ENCODE data around the gene ST6GALNAC6. TPM values are rescaled to one million over a fixed set of nuclear protein-coding genes. Genes with fewer than 3 reads are reported as not detected.

The ST6GALNAC6 gene
- total and polyA plus RNA-seq, 2 donors (not counting 1 experiment from before 2014, with no cell fraction given), result 68.0 to 126 TPM

DNA sequence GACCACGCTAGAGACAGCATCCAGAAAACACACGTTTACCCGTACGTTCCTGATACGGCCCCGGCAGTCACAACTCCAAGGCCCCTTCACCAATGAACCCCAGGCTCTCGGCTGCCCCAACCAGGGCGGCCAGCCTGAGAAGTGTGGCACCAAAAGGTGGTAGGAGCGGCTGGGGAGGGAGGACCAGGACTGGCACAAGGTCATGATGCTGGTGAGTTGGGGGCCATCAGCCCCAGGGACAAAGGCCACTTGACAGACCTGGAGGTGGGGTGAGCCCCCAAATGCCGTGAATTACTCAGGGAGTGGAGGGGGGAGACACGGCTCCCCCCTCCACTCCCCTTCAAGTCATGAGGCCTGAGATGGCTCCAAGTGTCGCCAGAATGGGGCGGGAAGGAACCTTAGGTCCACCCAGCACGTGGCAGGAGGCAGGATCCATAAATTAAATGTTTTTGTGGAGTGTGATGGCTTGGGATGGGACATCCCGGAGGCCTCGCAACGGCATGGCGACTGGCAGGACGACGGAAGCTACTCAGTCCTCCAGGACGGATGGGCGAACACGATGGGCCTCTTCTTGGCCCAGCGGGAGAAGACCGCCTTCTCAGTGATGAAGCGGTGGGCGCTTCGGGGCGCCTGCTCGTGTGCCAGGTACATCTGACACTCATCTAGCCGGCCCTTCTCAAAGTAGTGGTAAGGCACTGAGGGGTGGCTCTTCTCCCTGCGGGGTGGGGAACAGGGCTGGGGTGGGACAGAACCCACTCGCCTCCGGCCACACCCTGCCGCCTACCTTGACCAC lies 8.7 kb upstream of the ST6GALNAC6 start:
- H3K9me3 ChIP-seq (ENCODE audit: control extremely low read depth in 1 of 3, control insufficient read depth in 2 of 3, insufficient read depth in 1 of 3, low read length in 2 of 3), result no peaks in the 10 kb centered on the region
- WGBS (ENCODE audit: insufficient coverage), result 94% methylated on average over 26 of the region's 35 CpGs
- POLR2A ChIA-PET, result interaction anchor here (0.6 to 12.6 kb wide), 2 partner anchors 7 to 89 kb away, joined by 8 to 228 read pairs; partner anchors contain the start of gene ST6GALNAC4
- TF ChIP-seq EZH2 (IDR thresholded peaks at IDR 0.05; ENCODE audit: borderline replicate concordance, insufficient read depth, low read depth, low read length, poor library complexity, severe bottlenecking), result no peak
- TF ChIP-seq, protein P1, sequence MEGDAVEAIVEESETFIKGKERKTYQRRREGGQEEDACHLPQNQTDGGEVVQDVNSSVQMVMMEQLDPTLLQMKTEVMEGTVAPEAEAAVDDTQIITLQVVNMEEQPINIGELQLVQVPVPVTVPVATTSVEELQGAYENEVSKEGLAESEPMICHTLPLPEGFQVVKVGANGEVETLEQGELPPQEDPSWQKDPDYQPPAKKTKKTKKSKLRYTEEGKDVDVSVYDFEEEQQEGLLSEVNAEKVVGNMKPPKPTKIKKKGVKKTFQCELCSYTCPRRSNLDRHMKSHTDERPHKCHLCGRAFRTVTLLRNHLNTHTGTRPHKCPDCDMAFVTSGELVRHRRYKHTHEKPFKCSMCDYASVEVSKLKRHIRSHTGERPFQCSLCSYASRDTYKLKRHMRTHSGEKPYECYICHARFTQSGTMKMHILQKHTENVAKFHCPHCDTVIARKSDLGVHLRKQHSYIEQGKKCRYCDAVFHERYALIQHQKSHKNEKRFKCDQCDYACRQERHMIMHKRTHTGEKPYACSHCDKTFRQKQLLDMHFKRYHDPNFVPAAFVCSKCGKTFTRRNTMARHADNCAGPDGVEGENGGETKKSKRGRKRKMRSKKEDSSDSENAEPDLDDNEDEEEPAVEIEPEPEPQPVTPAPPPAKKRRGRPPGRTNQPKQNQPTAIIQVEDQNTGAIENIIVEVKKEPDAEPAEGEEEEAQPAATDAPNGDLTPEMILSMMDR (IDR thresholded peaks at IDR 0.05), result no peak
- peaks cover 47 to 79% of the 10 kb centered on the region in 2 donors for H3K4me1 ChIP-seq (ENCODE audit: control insufficient read depth in 2 of 2, insufficient read depth in 2 of 2, low read length in 2 of 2)
- Mint-ChIP-seq H3K4me3 (no peak overlapping the region), H3K9me3 (ENCODE audit: insufficient read depth) (no peaks in the 10 kb centered on the region), H3K27ac (peak overlapping the region; percentile 75), H3K4me1 (peaks cover 70% of the 10 kb centered on the region), H3K27me3 (no peaks in the 10 kb centered on the region)
- no peak overlapping the region for H3K9ac ChIP-seq (ENCODE audit: low read length)
- ATAC-seq (ENCODE audit: low read depth), result no peak
- CTCF ChIA-PET, result interaction anchor here (5.8 kb wide), 1 partner anchor 10 kb away, joined by 81 read pairs; the partner anchor contains the start of gene ST6GALNAC4
- peak; percentile 11 for DNase-seq
- no peak overlapping the region for H2AFZ ChIP-seq (ENCODE audit: insufficient read depth, low read depth, low read length, poor library complexity, severe bottlenecking)
- no peaks in the 10 kb centered on the region for H3K27me3 ChIP-seq (replicated peaks in 1 of 4; ENCODE audit: control extremely low read depth in 1 of 4, control insufficient read depth in 3 of 4, insufficient read depth in 4 of 4, low read length in 3 of 4)
- peaks cover 39% of the 10 kb centered on the region for H3K79me2 ChIP-seq (ENCODE audit: control insufficient read depth, insufficient read depth, low read length)
- H3K36me3 ChIP-seq (replicated peaks in 1 of 2; ENCODE audit: control extremely low read depth in 1 of 2, control insufficient read depth in 1 of 2, extremely low read depth in 1 of 2, insufficient read depth in 2 of 2, low read length in 1 of 2), result peaks cover 0 to 49% of the 10 kb centered on the region in 2 experiments
- H3K4me2 ChIP-seq (replicated peaks; ENCODE audit: low read depth, low read length, poor library complexity, severe bottlenecking), result no peak overlapping the region
- H4K20me1 ChIP-seq (ENCODE audit: control insufficient read depth, insufficient read depth, low read length, poor library complexity, severe bottlenecking), result no peaks in the 10 kb centered on the region
- H3K4me3 ChIP-seq (ENCODE audit: control extremely low read depth in 1 of 5, extremely low read depth in 1 of 5, insufficient read depth in 1 of 5, low read depth in 2 of 5, low read length in 4 of 5), result no peak overlapping the region
- intact Hi-C loops (cut with micrococcal nuclease), result no loop called here
- H3K27ac ChIP-seq (ENCODE audit: low read length in 2 of 2), result peak overlapping the region in 1 of 2 donors; percentile 100

Data from B cell (primary cell).